ENCODE measurements around the gene KRT9.
A peak's percentile ranks its signal among the peaks of the same experiment; 100 is the strongest.

Gene KRT9

DNA sequence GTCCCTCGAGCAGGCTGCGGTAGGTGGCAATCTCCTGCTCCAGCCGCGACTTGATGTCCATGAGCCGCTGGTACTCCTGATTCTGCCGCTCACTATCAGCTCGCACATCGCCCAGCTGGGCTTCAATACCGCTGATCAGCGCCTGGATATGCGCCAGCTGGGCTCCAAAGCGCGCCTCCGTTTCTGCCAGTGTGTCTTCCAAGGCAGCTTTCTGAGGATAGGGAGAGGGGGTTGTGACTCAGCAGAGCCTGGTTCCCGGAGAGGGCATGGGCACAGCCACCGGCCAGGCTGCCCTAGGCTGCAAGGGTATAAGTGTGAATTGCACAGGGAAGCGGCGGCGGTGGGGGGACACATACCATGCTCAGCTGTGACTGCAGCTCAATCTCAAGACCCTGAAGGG lies 48.1 kb downstream of the KRT9 start:
- no peak for DNase-seq

DNA sequence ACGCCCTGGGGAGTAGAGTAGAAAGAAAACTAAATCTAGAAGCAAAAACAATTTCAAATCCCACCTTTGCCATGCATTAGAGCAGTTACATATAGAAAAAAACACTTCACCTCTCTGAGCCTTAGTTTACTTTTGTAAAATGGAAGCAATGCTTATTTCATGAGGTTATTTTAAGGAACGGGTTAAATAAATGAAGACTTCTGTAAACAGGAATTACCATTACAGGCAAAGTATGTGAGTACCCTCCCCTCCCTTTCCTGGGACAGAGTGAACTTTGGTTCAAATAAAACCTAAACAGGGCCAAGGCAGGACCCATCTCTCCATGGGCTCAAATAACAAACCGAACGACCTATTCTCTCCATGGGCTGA lies 48.6 kb downstream of the KRT9 start:
- DNase-seq: no peak

DNA sequence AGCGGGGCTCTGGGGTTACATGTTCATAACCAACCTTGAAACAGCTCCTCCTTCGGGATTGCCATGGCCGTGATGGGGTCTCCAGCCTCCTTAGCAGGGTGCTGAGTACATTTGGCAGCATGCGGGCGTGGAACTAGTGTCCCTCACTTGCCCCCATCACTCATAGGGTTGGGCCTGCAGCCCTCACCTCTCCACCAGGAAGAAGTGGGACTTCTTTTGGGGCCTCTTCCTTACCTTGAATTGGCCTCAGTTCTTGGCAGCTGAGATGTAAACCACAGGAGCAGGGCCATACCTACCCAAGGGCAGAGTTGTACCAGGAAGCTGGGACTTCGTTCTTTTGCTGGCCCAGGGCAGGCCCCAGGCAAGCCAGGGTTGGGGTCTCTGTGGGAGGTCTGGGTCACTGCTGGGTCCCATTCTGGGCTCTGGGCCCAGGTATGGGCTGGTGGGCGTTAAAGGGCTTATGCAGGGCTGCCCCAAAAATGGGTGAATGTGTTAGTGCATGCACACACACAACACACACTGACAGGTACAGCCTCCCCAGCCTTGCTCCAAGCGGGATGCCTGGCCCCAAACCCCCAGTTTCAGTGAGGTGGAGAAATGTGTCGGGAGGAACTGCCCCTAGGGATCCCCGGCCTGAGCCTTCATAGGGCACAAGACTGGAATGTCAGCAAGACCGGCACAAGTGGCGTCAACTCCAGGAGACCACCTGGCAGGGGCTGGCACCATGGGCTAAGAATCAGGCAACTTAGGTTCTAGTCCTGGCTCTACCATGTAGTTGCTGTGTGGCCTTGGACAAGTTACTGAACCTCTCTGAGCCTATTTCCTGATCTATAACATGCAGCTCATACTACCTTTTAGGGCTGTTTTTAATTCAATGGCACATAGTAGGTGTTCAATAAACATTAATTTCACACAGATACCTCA lies 49.3 kb downstream of the KRT9 start:
- DNase-seq: no peak

DNA sequence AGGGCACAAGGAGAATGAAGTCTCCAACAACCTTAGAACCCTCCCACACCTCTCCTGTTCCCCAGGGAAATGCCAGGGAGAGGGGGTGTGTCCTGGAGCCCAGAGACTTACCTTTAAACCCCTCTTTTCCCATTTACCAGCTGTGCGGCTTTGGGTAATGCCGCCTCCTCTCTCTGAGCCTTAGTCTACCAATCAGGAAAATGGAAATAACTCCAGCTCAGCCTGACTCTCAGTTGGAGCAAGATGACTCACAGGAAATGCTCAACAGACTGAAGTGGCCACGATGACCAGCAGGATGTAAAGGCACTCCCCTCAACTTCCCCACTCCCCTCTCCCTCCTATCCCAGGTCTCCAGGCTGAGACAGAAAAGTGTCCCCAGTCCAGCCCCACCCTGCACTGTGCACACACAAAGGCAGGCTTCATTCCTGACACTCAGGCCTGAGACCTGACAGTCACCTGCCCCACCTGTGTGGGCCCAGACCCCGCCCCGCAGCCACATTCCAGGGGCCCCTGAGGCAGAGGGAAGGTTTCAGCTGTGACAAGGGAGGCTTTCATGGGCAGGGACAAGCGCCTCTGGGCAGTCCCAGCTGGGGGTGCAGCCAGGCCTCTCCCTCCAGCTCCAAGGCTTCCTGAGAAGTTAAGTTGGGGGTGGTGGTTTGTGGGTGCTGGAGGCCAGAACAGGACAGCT lies 50.1 kb downstream of the KRT9 start:
- no peak for DNase-seq

DNA sequence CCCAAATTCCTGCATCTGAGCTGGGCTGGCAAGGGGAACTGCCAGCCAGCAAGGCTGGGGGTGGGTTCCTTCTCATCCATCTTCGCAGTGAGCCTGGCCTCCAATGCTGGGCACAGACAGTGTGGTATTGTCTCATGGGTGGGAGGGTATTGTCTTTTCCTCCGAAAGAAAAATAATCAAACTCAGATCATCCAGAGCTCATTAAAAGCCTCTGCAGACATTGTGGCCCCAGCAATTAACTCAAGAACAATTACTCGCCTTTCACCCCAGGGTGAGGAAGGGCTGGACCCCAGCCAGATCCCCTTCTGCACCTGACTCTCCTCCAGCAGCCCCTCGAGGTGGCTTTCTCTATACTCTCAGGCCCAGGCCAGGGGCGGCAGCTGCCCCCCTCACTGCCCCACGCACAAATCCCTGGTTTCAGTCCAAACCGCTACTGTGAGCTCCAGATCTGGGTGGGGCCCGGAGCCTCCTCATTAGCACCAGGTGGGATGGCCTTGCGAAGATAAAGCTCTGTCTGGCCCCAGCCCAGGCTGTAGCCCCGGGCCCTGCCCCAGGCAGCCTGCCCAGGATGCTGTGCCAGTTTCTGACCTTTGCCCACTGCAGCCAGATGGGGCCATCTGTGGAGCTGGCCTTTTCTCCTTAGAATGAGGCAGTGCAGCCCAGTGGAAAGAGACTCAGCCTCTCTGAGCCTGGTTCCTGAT lies 50.9 kb downstream of the KRT9 start:
- DNase-seq: peak; percentile 56

DNA sequence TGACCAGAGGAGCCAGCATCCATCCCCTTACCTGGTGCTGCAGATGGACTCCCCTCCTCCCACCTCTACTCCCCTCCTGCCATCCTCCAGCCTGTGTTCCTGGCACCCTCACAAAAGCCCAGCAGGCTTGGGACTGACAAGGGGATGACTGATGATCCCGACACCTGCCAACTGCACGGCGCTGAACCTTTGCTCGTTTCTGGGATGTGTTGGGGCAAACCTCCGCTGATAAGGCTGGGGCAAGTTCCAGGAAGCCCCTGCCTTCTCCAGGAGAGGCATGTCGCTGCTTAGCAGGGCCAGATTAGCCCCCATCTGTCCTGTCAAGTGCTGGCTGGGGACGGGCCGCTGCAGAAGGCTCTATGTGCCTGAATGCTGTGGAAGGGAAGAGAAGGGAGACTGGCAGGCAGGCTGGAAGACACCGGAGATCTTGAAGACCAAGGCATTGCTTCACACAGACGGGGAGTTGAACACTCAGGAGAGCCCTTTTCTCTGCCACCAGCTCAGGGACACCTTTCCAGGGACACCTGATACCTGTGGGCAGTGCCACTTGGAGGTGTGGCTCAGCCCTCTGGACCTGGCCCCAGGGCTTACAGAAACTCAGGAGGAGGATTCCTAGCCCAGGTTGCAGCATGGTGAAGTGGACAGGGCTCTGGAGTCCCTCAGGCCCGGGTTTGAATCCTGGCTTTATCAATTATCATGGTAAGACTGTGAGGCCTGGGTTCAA lies 52.2 kb downstream of the KRT9 start:
- DNase-seq: peak; percentile 63

DNA sequence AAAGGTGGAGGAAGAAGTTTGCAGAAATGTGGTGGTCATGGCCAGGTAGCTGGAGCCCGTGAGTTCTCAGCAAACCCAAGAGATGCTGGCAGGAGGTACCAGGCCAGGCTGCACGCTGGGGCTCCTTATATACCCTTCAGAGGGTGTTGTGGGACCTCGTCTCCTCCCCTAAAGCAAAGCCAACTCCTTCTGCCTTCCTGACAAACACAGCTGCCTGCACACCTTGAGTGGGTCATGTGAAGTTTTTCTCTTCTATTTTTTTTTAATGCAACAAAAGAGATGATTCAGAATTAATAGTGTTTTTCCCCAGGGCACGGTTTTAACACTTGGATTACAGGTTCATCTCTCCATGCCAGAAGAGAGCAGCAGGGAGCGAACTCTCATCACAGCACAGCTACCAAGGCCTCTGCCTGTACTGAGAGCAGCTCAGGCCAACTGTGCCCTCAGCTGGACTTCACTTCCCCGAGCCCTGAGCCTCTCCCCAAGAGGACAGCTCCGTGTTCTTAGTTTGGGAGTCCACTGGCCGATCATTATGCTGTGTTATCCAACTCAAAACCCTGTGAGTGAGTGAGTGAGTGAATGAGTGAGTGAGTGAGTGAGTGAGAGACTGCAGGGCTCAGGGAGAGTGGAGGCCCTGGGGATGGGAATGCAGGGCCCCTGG lies 52.9 kb downstream of the KRT9 start, which contains the start of gene KRT15:
Gene KRT15 (minus strand): TSS at position 102 of the 661 bp plus-strand sequence. CDS start 63 bp downstream, at position 39.
- peak; percentile 23 for DNase-seq

DNA sequence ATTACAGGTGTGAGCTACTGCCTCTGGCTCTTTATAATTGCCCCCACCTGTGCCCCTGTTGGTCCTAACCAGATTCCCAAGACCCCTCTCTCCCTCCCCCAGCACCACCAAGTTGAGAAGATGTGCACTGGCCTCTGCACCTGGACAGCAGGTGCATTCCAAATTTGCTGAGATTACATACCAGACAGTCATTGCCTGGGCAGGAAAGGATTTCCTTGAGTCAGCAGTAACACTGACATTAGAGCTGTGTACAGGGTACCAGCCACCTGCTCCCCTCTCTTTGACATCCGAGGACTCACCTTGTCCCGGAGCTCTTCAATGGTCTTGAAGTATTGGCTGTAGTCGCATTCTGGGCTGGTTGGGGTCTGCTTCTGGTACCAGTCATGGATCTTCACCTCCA lies 53.8 kb downstream of the KRT9 start:
- no peak for DNase-seq

DNA sequence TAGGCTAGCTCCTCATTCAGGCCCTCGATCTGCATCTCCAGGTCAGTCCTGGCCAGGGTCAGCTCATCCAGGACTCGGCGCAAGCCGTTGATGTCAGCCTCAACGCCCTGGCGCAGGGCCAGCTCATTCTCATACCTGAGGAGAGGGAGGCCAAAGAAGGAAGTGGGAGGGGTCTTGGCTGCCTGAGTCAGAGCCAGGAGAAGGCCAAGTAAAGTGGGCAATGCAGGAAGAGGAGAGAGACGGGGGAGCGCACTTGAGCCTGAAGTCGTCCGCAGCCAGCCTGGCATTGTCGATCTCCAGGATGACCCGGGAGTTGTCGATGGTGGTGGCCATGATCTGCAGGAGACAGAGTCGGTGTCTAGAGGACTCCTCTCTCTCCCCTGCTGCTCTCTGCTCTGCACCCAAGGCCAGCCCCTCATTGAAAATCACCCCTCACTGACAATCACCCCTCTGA lies 55.0 kb downstream of the KRT9 start:
- DNase-seq: no peak

DNA sequence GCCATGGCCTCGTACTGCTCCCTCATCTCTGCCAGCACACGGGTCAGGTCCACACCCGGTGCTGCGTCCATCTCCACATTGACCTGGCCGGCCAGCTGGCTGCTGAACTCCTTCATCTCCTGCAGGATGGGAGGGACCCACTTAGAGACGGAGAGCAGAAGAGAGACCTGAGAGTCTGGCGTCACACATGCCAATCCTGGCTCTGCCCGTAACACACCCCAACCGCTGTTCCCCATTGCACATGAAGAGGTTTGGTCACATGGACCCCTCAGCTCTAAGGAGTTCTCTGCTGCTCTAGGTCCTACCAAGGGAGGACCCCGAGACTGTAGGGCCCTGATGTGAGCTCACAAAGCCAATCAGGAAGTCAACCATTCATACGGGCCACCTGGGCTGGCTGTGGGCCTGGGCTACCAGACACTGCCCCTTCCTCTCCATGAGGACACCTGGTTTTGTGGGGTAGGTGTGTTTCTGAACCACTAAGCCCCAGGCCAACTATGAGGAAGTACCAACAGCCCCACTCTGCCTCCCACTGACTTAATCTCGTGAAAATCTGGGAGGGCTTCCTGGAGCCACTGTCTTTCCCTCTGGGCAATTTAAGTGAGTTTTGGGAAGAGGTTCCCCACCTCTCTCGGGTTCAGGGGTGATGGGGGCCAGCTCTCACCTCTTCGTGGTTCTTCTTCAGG lies 55.6 kb downstream of the KRT9 start:
- no peak for DNase-seq
